ENCODE data around the gene BDKRB1.

Gene BDKRB1

GRCh38 chr14:96257056-96257455 is 1.0 kb downstream of the BDKRB1 start:
- TF ChIP-seq, protein P1, sequence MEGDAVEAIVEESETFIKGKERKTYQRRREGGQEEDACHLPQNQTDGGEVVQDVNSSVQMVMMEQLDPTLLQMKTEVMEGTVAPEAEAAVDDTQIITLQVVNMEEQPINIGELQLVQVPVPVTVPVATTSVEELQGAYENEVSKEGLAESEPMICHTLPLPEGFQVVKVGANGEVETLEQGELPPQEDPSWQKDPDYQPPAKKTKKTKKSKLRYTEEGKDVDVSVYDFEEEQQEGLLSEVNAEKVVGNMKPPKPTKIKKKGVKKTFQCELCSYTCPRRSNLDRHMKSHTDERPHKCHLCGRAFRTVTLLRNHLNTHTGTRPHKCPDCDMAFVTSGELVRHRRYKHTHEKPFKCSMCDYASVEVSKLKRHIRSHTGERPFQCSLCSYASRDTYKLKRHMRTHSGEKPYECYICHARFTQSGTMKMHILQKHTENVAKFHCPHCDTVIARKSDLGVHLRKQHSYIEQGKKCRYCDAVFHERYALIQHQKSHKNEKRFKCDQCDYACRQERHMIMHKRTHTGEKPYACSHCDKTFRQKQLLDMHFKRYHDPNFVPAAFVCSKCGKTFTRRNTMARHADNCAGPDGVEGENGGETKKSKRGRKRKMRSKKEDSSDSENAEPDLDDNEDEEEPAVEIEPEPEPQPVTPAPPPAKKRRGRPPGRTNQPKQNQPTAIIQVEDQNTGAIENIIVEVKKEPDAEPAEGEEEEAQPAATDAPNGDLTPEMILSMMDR (IDR thresholded peaks at IDR 0.05; ENCODE audit: insufficient read depth, low read length, poor library complexity, severe bottlenecking): no peak
- no peak for TF ChIP-seq EZH2phosphoT487 (conservative IDR thresholded peaks at IDR 0.05; ENCODE audit: low read length)
- Histone ChIP-seq H3K79me2 (ENCODE audit: insufficient read depth, low read length) (no peaks in the 10 kb centered on the region), H2AFZ (ENCODE audit: low read depth, low read length, severe bottlenecking) (no peak overlapping the region), H3K9me2 (replicated peaks; ENCODE audit: insufficient read depth, low read length) (no peaks in the 10 kb centered on the region), H3K4me3 (ENCODE audit: insufficient read depth, low read length, poor library complexity, severe bottlenecking) (no peak overlapping the region), H3K9me3 (ENCODE audit: insufficient read depth, low read length) (no peaks in the 10 kb centered on the region), H3K36me3 (ENCODE audit: low read length) (no peaks in the 10 kb centered on the region), H3F3A (ENCODE audit: insufficient read depth) (no peaks in the 10 kb centered on the region), H3K4me2 (ENCODE audit: low read depth, low read length, poor library complexity, severe bottlenecking) (no peak overlapping the region), H4K20me1 (ENCODE audit: low read depth, low read length) (no peaks in the 10 kb centered on the region), H3K27me3 (ENCODE audit: low read length) (no peaks in the 10 kb centered on the region), H3K9ac (ENCODE audit: low read length) (no peak overlapping the region), H3K27ac (ENCODE audit: low read depth, low read length) (no peak overlapping the region)

DNA sequence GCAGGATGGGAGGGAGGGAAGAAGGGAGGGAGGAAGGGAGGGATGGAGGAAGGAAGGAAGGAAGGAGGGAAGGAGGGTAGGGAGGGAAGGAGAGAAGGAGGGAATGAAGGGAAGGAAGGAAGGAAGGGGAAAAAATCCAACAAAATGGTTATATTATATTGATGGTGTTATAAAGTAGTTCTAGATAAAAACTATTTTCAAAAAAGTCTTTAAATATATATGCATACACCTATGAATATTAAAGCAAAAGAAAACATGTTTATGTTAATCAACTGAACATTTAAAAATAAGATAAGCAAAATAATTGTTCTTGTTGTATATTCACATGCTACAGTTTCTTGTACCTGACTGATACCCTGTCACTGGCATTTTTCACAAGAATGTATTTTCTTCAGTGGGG is 1.9 kb downstream of the BDKRB1 start:
- no peaks in the 10 kb centered on the region for H4K20me1 ChIP-seq (ENCODE audit: low read depth, low read length)
- H2AFZ ChIP-seq (ENCODE audit: low read depth, low read length, severe bottlenecking): no peak overlapping the region
- H3K4me2 ChIP-seq (ENCODE audit: low read depth, low read length, poor library complexity, severe bottlenecking): no peak overlapping the region
- H3K9ac ChIP-seq (ENCODE audit: low read length): no peak overlapping the region
- no peaks in the 10 kb centered on the region for H3K9me3 ChIP-seq (ENCODE audit: insufficient read depth, low read length)
- H3K4me3 ChIP-seq (ENCODE audit: insufficient read depth, low read length, poor library complexity, severe bottlenecking): no peak overlapping the region
- no peaks in the 10 kb centered on the region for H3F3A ChIP-seq (ENCODE audit: insufficient read depth)
- no peak overlapping the region for H3K27ac ChIP-seq (ENCODE audit: low read depth, low read length)
- no peaks in the 10 kb centered on the region for H3K36me3 ChIP-seq (ENCODE audit: low read length)
- H3K79me2 ChIP-seq (ENCODE audit: insufficient read depth, low read length): no peaks in the 10 kb centered on the region
- no peaks in the 10 kb centered on the region for H3K9me2 ChIP-seq (replicated peaks; ENCODE audit: insufficient read depth, low read length)
- H3K27me3 ChIP-seq (ENCODE audit: low read length): no peaks in the 10 kb centered on the region
- TF ChIP-seq, protein P1 (IDR thresholded peaks at IDR 0.05; ENCODE audit: insufficient read depth, low read length, poor library complexity, severe bottlenecking): no peak
- TF ChIP-seq EZH2phosphoT487 (conservative IDR thresholded peaks at IDR 0.05; ENCODE audit: low read length): no peak

- Histone ChIP-seq H2AFZ (ENCODE audit: low read depth, low read length, severe bottlenecking) (no peak overlapping the region), H3K79me2 (ENCODE audit: insufficient read depth, low read length) (no peaks in the 10 kb centered on the region), H3K4me2 (ENCODE audit: low read depth, low read length, poor library complexity, severe bottlenecking) (no peak overlapping the region), H3K9me3 (ENCODE audit: insufficient read depth, low read length) (no peaks in the 10 kb centered on the region), H3K9me2 (replicated peaks; ENCODE audit: insufficient read depth, low read length) (no peaks in the 10 kb centered on the region), H3K9ac (ENCODE audit: low read length) (no peak overlapping the region), H3K27me3 (ENCODE audit: low read length) (no peaks in the 10 kb centered on the region), H3K27ac (ENCODE audit: low read depth, low read length) (no peak overlapping the region), H3K36me3 (ENCODE audit: low read length) (no peaks in the 10 kb centered on the region), H3K4me3 (ENCODE audit: insufficient read depth, low read length, poor library complexity, severe bottlenecking) (no peak overlapping the region), H3F3A (ENCODE audit: insufficient read depth) (no peaks in the 10 kb centered on the region), H4K20me1 (ENCODE audit: low read depth, low read length) (no peaks in the 10 kb centered on the region)
- TF ChIP-seq, protein P1 (IDR thresholded peaks at IDR 0.05; ENCODE audit: insufficient read depth, low read length, poor library complexity, severe bottlenecking): no peak
- no peak for TF ChIP-seq EZH2phosphoT487 (conservative IDR thresholded peaks at IDR 0.05; ENCODE audit: low read length)
These were observed 4.4 kb downstream of the BDKRB1 start for GRCh38 chr14:96260341-96260821.
